ENCODE data around the gene NOTCH2NLA.
"Not testable (repeated sequence)": the region's sequence is repeated elsewhere in the genome, so short reads cannot be mapped to it uniquely, and the experiment has no call there.

The NOTCH2NLA gene

DNA sequence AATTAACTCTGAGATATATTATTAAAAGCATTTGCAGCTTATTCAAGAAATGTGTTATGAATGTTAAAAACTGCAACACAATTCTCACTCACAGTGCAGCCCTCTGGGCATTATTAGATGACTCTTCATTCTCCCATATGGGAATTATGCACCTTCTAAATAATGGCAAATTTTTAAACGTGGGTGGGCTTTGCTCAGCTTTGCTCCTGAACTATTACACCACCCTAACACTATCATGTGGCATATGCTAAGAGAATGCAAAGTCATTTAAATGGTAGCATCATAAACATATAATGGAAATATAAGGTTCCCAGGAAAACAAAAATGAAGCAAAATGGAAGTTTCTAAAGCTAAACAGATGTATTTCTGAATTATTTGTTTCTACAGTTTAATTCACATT lies 61.5 kb downstream of the NOTCH2NLA start:
- DNase-seq = not testable (repeated sequence)

- not testable (repeated sequence) for DNase-seq
Measured at GRCh38 chr1:146144465-146144864, 84.4 kb downstream of the NOTCH2NLA start, which contains the start of gene NBPF10. NBPF10 (minus strand) TSS chr1:146144804; CDS start chr1:146144769, 35 bp downstream.
